ENCODE measurements around the gene LILRB4.
"Not testable (repeated sequence)": the region's sequence is repeated elsewhere in the genome, so short reads cannot be mapped to it uniquely, and the experiment has no call there.

- not testable (repeated sequence) for TF ChIP-seq CTCF, POLR2A (IDR thresholded peaks at IDR 0.05)
Measured at GRCh38 chr19:54631489-54632337, 31.1 kb upstream of the LILRB4 start.
